ENCODE results near the gene GTF3C1.

DNA sequence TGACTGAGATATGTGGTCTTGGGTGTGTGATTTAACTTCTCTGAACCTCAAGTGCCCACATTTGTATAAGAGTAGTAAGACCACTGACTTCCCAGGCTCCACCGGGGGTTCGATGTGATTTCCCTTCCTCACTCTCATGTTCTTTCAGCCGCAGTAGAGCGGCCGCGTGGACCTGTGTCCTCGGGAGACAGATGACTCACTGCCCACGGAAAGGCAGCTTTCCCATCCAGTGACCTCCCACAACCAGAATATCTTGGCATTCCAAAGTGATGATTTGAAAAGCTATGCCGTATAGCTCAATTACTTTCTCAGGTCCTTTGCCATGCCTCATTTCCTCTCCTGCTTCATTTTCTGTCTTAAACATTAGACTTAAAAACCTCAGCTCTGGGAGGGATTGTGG, 74.2 kb downstream of the GTF3C1 start:
- no peak for TF ChIP-seq EZH2 (IDR thresholded peaks at IDR 0.05; ENCODE audit: insufficient read depth, poor library complexity, severe bottlenecking)
- no peak for TF ChIP-seq EZH2phosphoT487 (IDR thresholded peaks at IDR 0.05; ENCODE audit: insufficient read depth, low read depth)
